GM18520 (cell line): ENCODE results near the gene POFUT2.

ENCODE experiments used
- ATAC-seq: cut with Tn5 transposase; IDR thresholded peaks from one replicate; pipeline ENCODE4 v1.9.1; 2021; ENCODE audit not compliant: unreplicated experiment

Gene POFUT2

DNA sequence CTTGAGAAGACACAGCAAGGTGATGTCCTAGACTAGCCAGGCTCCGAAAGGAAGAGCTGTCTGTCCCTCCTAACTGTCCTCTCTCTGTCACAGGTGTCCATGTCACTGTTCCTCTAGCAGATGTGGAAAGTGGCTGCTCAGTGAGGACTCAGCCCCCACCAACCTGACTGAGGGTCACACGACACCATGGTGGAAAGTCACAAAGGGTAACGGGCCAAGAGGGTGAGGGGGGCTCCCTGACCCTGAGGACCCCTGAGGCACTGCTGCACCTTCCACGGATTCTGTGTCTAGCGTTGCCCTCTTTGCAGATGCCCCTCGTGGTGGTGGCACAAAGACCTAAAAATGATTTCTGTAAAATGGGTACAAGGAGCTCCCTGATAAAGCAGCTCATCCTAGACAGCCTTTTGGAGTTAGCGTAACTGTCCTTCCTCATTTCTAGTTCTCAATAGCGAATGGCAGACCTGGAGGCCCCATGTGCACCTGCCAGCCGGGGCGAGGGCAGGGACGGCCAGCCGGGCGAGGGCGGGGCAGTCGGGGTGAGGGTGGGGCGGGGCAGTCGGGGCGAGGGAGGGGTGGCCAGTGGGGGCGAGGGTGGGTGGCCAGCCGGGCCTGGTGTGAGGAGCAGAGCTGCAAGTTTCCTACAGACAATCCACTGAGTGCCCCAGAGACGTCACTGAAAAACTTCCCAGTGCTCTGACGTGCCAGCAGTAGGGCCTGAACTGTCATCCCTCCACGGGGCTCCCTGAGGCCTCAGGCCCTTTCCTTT, 23.4 kb downstream of the POFUT2 start:
- no peak for ATAC-seq

DNA sequence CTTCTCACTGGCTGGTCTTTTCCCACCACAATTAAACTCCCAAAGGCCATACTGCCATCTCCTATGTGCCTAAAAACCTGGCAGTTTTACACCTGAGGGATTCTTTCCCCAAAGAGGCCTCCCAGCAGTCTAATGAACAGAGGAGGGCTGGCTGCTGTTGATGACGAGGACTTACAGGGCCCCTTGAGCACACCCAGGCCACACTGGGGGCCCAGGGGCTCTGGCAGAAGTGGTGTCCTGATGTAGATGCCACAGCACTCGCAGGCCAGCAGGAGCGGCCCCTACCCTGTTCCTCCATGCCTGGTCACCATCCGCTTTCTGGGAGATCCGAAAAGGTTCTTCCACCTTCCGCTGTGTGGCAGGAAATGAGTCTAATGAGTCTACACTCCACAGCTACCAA, 24.2 kb downstream of the POFUT2 start:
- no peak for ATAC-seq

DNA sequence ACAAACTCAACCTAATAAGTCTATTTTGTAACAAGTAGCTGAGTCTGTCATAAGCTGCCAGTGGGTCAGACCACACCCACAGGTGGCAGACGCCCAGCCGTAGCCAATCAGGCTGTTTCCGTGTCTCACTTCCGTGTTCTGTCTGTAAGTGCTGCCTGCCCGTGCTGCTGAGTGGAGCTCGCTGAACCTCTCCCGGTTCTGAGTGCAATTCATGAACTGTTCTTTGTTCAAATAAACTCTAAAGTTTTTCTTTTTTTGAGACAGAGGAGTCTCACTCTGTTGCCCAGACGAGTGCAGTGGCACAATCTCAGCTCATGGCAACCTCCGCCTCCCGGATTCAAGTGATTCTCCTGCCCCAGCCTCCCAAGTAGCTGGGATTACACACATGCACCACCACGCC, 25.1 kb downstream of the POFUT2 start:
- no peak for ATAC-seq

DNA sequence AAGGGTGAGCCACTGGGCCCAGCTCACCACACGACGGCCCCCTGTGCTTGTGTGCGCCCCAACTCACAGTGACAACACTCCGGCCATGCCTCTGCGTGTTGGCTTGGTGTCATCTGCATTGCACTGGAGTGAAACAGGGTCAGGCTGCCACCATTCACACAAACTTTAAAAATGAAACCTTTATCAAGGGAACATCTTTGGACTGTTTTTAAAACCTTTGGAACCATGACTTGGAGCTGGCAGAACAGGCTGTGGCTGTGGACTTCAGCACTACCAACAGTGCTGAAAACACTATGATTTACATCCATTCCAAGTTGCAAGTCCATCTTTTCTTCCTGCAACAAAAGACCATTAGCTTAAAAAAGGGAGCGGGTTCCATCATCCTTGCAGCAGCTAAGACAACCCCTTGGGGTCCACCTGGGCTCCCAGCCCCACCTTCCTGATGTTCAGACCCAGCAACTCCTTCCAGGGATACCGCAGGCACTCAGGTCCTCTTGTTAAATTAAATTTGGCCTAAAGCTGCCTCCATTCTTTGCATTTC, 25.6 kb downstream of the POFUT2 start:
- no peak for ATAC-seq

DNA sequence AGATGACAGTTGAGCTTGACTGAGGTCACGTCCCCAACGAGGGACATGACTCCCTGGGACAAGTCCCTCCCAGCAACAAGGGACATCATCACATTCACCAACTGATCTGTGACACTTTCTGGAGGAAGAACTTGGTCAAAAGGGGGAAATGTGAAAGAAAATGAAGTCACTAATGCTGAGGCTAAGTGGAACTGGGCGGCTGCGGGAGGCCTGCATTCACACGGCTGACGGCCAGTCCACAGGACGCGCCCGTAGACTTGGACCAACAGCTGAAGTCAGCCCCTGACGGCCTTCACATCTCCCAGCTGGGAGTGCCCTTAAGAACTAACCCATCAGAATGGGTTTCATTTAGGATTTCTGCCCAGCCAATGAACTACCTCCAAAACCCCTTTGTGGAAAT, 26.6 kb downstream of the POFUT2 start:
- no peak for ATAC-seq

DNA sequence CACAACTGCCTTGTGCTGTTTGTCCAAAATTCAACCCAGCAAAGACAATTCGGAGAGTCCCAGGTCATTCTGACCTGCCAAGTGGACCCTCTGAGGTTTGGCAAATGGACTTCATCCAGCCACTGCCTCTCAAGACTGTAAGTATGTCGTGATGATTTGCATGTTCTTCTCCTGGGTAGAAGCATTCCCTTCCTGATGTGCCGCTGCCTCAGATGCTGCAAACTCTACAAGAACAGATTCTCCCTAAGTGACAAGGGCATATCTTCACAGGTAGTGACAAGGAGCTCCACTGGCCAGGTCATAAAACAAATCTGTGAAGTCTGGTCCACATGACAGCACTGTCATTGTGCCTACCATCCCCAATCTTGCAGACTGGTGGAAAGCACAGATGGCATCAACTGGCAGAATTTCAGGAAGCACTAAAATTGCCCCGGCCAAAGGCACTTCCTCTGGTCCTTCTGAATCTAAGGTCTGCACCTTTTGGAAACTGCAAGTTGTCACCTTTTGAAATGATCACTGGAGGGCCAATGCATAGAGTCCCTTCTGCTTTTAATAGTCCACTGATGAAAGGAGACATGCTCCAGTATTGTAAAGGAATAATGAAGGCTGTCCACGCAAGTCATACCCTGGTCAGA, 27.4 kb downstream of the POFUT2 start:
- ATAC-seq, result no peak

DNA sequence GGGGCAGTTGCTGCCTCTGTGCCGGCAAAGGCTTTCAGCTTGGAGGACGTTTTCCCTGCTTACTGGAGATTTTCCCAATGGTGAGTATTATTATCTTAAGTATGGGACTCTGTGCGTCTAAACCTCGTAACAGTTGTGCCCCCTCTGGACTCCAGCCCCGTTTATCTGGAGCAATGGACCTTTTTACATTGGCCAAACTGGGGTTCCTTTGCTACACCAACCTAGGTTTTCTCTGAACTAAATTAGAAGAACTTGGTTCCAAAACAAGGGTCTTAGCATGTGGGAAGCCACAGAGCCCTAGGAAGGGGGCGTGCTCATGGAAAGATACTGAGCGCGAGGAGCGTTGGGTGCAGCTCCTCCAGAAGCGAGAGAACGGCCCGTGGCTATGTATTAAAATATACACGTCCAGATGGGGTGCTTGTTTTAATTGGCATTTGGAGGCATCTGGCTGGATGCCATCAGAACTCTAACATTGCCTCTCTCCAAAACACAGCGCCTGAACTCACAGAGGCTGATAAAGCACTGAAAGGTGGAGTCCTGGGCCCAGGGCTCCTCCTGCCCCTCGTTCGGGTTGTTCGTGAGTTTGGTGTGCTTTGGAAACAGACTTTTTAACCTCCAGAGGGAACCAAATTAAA, 28.4 kb downstream of the POFUT2 start:
- no peak for ATAC-seq

DNA sequence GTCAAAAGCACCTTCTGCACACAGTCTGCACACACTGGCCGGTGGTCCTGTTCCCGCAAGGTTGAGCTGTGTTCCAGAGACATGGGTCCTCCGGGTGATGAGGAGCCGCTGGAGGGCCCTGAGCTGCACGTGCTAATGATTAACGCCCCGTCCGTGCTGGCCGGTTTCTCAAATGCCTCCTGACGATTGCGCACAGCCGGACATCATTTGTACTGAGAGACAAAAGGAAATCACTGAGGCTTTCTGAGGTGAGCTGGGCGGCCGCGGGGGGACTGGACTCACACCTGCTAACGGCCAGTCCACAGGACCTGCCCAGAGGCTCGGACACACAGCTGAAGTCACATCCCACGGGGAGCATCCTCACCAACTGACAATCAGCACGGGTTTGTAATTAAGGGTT, 29.2 kb downstream of the POFUT2 start:
- ATAC-seq, result no peak

DNA sequence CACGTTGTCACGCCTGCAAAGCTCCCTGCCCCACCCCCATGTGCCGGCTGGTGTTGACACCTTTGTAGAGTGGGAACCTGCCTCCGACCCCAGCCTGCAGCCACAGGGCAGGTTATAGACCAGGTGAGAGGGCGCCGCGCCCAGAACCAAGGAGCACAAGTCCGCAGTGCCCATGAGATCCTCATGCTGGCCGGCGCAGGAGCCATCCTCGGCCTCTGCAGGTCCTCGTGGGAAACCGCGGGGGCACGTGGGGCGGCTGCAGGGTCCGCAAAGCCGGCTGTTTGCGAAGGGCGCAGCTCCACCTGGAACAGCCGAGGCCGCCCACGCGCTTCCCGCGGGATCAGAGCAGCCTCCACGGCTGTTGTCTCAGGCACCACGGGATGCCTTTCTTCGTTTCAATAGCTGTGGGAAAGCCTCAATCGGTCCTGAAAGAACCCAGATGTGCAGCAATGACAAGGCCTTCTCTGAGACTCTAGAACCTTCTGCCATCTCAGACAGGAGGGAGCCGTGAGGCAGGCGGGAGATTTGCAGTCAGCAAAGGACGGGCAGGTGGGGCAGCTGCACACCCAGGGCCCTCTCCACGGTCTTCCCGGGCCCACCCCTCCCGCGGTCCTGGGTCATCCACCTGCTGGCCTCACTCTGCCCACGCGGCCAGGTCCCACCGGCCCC, 29.9 kb downstream of the POFUT2 start:
- no peak for ATAC-seq

DNA sequence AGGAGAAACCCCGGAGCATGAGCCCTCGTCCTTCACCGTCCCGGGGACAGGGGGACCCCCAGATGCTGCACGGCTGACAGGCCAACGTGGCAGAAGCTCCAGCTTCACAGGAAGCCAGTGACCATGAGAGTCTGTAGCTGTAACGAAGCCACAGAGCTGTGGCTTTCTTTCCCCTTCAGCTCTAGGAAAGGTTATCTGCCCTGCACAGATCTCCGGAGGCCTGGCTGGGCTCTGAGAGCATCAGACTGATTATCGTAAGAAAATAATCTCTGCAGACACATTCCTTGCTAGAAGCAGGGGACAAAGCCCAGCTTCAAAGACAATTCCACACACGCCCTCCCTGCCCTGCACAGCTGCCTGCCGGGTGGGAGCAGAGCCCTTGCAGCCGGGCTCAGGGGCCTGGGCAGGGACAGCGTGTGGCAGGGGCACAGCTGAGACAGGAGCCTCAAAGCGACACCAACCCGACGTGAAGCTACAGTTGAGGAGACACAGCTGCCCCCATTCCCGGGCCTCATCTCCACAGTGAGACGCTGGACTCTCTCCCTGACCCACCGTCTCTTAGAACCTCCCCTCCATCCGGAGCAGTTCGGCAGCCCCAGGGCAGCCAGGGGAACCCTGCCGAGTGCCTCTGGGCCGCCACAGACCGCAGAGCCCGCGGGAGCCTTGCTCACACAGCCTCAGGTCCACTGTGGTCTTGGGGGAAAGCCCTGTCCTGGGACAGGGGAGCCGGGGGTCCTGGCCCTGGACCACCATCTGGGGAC, 30.6 kb downstream of the POFUT2 start:
- ATAC-seq, result no peak

DNA sequence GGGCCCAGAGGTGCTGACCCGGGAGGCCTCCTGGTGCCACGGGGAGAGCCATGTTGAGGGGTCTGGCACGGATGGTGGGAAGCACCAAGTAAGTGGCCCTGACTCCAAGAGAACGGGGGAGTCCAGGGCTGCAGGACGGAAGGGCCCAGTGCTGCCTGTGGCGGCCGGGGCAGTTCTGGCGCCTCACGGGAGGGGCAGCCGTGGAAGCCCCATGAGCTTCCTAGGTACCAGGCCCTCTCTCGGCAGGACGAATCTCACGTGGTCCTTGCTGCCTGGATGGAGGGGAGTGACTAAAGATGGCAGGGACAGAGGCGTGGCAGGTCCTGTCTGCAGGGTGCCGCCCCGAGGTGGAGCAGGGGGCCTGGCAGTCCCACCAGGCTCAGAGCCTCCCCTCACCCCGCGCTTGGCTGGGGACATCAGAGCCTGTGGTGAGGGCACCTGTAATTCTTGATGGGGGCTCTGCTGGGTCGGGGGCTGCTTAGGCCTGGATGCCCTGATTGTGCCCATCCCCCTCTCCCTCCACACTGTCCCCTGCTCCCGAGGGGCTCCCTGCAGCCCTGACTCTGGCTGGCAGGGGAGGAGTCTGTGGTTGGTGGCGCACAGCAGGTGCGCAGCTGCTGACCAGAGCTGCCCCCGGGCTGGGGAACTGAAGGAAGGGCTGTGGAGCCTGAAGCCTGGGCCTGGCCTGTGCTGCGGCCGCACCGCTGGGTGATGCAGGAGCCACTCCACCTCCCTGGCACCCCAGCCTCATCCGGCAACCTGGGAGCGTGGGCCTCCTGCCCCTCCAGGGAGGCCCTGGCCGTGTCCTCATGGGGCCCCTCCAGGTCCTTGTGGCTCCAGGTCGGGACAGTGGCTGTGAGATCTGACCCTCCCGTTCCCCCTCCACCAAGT, 31.4 kb downstream of the POFUT2 start:
- ATAC-seq, result no peak

DNA sequence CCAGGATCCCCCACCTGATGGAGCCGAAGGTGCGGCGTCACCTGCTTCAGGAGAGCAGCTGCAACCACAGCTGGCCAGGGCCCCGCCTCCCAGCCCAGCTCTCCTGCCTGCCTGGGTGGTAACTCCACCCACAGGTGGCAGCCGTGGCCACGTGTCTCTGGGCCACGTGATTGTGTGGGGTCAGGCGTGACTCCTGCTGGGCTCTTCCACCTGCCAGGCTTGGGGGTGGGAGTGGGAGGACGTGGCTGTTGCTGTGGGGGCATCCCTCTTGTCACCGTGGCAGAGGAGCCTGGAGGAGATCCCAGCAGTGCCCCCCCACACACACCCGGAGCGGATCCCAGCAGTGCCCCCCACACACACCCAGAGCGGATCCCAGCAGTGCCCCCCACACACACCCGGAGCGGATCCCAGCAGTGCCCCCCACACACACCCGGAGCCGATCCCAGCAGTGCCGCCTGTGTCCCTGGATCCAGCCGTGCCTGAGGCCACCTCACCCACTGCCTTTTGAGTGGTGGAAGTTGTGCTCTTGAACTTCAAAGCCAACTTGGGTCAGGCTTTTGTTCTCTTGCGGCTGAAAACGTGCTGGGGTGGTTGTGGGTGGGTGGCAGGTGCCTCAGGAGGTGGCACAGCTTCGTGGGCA, 32.2 kb downstream of the POFUT2 start:
- no peak for ATAC-seq

DNA sequence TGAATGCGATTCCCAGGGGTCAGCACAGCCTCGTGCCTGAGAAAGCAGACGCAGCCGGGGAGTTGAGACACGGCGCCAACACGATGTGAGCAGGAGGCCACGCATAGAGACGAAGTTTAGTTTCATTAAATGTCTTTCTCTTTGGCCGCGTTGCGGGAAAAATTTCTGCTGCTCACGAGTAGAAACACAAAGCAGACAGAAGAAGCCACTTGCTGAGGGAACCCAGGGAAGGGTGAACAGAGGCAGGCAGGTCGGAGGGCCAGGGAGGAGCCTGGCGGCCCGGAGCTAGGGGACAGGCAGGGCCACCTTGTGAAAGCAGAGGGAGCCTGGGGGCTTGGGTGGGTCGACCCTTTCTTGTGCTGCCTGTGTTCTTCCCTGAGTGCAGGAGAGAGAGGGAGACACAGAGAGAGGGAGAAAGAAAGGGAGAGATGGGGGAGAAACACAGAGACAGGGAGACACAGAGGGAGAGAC, 33.2 kb downstream of the POFUT2 start:
- ATAC-seq, result no peak

DNA sequence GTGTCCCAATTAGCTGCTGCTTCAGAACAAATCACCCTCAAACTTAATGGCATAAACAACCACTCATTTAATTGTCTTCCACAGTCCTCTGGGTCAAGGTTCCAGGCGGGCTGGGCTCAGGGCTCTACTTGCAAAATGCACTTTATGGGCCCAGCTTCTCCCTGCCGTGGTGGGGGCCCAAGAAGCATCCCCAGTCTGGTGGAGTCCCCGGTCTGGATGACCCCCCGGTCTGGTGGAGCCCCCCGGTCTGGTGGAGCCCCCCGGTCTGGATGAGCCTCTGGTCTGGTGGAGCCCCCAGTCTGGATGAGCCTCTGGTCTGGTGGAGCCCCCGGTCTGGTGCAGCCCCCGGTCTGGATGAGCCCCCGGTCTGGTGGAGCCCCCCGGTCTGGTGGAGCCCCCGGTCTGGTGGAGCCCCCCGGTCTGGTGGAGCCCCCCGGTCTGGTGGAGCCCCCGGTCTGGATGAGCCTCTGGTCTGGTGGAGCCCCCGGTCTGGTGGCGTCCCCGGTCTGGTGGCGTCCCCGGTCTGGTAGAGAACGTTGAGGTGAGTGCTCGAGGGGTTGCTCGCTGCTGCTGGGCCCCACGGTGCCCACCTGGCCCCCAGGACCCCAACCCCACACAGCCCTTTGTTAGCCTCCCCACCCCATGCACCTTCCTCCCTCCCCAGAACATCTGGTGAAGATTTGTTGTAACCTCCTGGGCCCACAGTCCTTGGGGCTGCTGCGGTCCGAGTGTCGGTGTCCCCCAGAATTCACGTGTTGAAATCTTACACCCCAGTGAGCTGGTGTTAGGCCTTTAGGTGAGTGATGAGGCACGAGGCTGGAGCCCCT, 33.8 kb downstream of the POFUT2 start:
- no peak for ATAC-seq

DNA sequence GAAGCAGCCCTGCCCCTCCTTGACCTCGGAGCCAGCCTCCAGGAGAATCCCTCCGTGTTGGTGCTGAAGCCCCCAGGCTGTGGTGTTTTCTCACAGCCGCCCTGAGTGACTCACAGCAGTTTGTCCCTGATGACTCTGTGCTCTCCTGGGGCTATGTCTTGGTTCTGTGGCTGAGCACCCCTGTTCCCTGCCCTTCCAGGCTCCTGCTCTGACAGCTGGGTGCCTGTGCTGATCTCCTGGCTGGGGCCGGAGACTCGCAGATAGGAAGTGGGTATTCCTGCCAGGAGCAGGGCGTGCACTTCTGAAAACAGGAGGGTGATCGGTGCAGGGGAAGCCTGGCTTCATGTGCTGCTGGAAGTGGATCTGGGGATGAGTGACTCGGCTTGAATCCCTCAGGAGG, 34.5 kb downstream of the POFUT2 start:
- ATAC-seq, result no peak

DNA sequence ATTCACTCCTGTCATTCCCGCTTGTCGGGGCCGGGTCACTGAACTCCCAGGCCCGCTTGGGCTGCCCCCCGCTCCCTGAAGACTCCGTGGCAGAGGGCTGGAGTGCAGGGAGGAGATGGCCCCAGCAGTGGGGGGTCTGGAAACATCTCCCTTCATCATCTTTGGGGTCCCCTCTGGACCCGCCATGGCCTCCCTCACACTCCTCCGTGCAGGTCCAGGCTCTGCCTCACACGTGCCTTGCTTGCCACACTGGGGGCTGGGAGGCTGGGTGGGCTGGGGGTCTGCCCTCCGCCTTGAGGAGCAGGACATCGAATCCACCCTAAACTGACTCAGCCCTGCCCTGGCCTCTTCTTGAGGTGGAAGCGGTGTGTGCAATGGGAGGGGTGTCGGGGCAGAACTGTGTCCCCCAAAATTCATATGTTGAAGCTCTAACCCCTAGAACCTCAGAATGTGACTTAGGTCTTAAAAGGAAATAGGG, 35.2 kb downstream of the POFUT2 start:
- no peak for ATAC-seq

DNA sequence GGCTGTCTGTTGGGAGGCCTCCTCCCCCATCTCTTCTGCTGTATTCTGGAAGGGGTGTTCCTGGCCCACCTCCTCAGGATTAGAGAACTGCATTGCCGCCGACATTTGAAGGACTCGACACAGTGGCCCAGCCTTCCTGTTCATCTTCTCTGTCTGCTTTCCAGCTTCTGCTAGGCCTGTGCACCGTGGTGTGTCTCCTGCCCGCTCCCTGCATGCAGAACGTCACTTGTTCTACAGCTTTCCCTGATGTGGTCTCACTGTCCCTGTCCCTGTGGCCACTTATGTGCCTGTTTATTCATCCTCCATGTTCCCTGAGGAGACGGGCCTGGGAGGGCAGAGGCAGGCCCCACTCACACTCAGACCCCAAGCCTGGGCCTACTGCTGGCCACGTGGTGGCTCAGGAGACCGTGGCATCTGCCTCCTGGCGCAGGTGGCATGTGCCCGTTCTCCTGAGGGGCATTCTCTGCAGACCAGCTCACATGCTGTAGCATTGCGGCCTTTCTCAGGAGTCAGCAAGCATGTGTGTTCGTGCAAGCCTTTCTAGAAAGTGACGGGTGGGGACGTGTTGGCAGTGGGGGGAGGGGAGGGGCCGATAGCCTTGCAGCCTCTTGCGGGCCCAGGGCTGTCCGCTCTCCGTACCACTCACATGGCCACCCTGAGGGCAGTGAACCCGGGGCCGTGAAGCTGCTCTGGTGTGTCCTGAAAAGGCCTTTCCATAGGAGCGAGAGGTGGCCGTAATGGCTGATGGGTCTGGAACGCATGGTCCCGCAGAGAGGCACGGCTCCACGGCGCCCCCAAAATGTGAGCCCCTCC, 35.9 kb downstream of the POFUT2 start:
- no peak for ATAC-seq
